Loucy (cell line): ENCODE measurements around the gene ZNF316.

Experiments
- H2AFZ ChIP-seq: fragments of 200-600 bp; sonication (generic); 2 replicates; pipeline ENCODE4 v1.6.0; 2016; ENCODE audit warnings: antibody characterized with exemption, mild to moderate bottlenecking, low read length, moderate library complexity
- H3F3A ChIP-seq: fragments of 200-600 bp; 2 replicates; pipeline ENCODE4 v1.6.0; 2016; ENCODE audit warnings: antibody characterized with exemption, low read depth, mild to moderate bottlenecking
- H3K27me3 ChIP-seq: fragments of 200-600 bp; sonication (generic); 2 replicates; pipeline ENCODE4 v1.6.1; 2014; ENCODE audit warnings: low read length, mild to moderate bottlenecking; ENCODE audit not compliant: insufficient read depth, poor library complexity, severe bottlenecking
- H3K36me3 ChIP-seq: fragments of 200-600 bp; sonication (generic); 2 replicates; pipeline ENCODE4 v1.6.1; 2016; ENCODE audit warnings: low read length; ENCODE audit not compliant: insufficient read depth
- H3K4me1 ChIP-seq: fragments of 200-600 bp; sonication (generic); 2 replicates; pipeline ENCODE4 v1.5.1; 2014; ENCODE audit warnings: low read length, mild to moderate bottlenecking; ENCODE audit not compliant: insufficient read depth, poor library complexity, severe bottlenecking
- H3K4me2 ChIP-seq: fragments of 200-600 bp; sonication (generic); 2 replicates; pipeline ENCODE4 v1.6.0; 2014; ENCODE audit warnings: antibody characterized with exemption, low read length, low read depth, mild to moderate bottlenecking; ENCODE audit not compliant: poor library complexity, severe bottlenecking
- H3K4me3 ChIP-seq: fragments of 200-600 bp; sonication (generic); 2 replicates; pipeline ENCODE4 v1.5.1; 2014; ENCODE audit warnings: low read length, mild to moderate bottlenecking, mixed read lengths; ENCODE audit not compliant: poor library complexity, severe bottlenecking
- H3K79me2 ChIP-seq: fragments of 200-600 bp; sonication (generic); 2 replicates; pipeline ENCODE4 v1.6.1; 2014; ENCODE audit warnings: low read length; ENCODE audit not compliant: insufficient read depth
- H3K9ac ChIP-seq: fragments of 200-600 bp; sonication (generic); 2 replicates; pipeline ENCODE4 v1.6.0; 2014; ENCODE audit warnings: mild to moderate bottlenecking, low read depth, low read length, moderate library complexity; ENCODE audit not compliant: poor library complexity, severe bottlenecking
- H3K9me2 ChIP-seq: fragments of 200-600 bp; sonication (generic); replicated peaks from 2 replicates; pipeline ENCODE4 v1.6.1; 2016; ENCODE audit warnings: low read depth, low read length, mixed read lengths
- H3K9me3 ChIP-seq: fragments of 200-600 bp; sonication (generic); 2 replicates; pipeline ENCODE4 v1.6.1; 2014; ENCODE audit warnings: mild to moderate bottlenecking, antibody characterized with exemption, low read length, low read depth; ENCODE audit not compliant: insufficient read depth
- H4K20me1 ChIP-seq: fragments of 200-600 bp; sonication (generic); 2 replicates; pipeline ENCODE4 v1.6.0; 2014; ENCODE audit warnings: antibody characterized with exemption, low read length, mild to moderate bottlenecking; ENCODE audit not compliant: insufficient read depth, poor library complexity, severe bottlenecking
- CTCF ChIP-seq: fragments of 200-600 bp; sonication (generic); conservative IDR thresholded peaks from 2 replicates; pipeline ENCODE4 v1.5.1; 2014; ENCODE audit warnings: mild to moderate bottlenecking, antibody characterized with exemption, low read length
- EZH2phosphoT487 ChIP-seq: fragments of 200-600 bp; IDR thresholded peaks from 2 replicates; pipeline ENCODE4 v1.6.1; 2018; ENCODE audit warnings: antibody characterized with exemption, mild to moderate bottlenecking, moderate library complexity, borderline replicate concordance

Gene ZNF316

GRCh38 chr7:6675807-6676405 lies 38.8 kb downstream of the ZNF316 start:
- Histone ChIP-seq H3F3A (no peaks in the 10 kb centered on the region), H2AFZ (no peak overlapping the region), H3K4me2 (no peak overlapping the region), H3K27me3 (no peaks in the 10 kb centered on the region), H3K79me2 (no peaks in the 10 kb centered on the region), H3K9me2 (no peaks in the 10 kb centered on the region), H3K9me3 (peaks cover 31% of the 10 kb centered on the region; the same call in 1 of the 2 replicates), H3K4me3 (no peak overlapping the region), H3K4me1 (no peaks in the 10 kb centered on the region), H4K20me1 (no peaks in the 10 kb centered on the region), H3K9ac (no peak overlapping the region), H3K36me3 (no peaks in the 10 kb centered on the region)
- TF ChIP-seq CTCF (no peak), EZH2phosphoT487 (no peak)

DNA sequence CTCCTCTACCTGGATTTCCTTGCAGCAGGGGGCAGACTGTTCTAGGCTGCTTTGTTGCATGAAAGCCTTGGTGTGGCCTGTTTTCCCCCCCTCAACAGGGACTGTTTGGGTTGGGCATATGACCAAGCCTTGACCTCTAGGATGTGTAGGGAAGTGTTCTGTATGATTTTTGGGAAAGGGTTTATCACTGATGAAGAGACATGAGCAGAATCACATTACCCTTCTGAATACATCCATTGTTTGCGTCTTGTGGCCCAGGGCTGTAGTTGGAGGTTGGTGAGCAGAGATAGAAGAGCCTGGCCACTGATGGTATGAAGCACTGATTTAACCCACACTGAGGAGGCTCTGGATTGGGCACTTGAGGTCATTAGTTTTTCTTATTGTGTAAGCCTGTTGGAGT lies 43.0 kb downstream of the ZNF316 start:
- Histone ChIP-seq H3K36me3 (no peaks in the 10 kb centered on the region), H3K79me2 (no peaks in the 10 kb centered on the region), H3K4me3 (no peak overlapping the region), H3K4me2 (no peak overlapping the region), H3K9ac (no peak overlapping the region), H3K27me3 (no peaks in the 10 kb centered on the region), H2AFZ (no peak overlapping the region), H4K20me1 (no peaks in the 10 kb centered on the region), H3K9me2 (no peaks in the 10 kb centered on the region), H3K9me3 (peaks cover 20% of the 10 kb centered on the region), H3F3A (no peaks in the 10 kb centered on the region), H3K4me1 (no peaks in the 10 kb centered on the region)
- TF ChIP-seq CTCF, result no peak
- no peak for TF ChIP-seq EZH2phosphoT487

DNA sequence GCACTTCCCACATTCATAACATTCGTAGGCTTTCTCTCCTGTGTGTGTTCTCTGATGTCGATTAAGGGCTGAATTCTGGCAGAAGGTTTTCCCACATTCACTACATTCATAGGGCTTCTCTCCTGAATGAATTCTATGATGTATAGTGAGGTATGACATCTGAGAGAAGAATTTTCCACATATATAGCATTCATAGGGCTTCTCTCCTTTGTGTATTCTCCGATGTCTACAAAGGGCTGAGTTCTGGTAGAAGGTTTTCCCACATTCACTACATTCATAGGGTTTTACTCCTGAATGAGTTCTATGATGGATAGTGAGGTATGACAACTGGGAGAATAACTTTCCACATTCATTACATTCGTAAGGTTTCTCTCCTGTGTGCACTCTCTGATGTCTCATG lies 54.0 kb downstream of the ZNF316 start:
- Histone ChIP-seq H3K9ac (no peak overlapping the region), H3K9me3 (peaks cover 75% of the 10 kb centered on the region), H3K4me2 (no peak overlapping the region), H3F3A (no peaks in the 10 kb centered on the region), H3K9me2 (no peaks in the 10 kb centered on the region), H3K4me3 (no peak overlapping the region), H4K20me1 (no peaks in the 10 kb centered on the region), H3K79me2 (no peaks in the 10 kb centered on the region), H3K27me3 (peaks cover 17% of the 10 kb centered on the region), H2AFZ (no peak overlapping the region), H3K4me1 (no peaks in the 10 kb centered on the region), H3K36me3 (peaks cover 91% of the 10 kb centered on the region)
- TF ChIP-seq CTCF (no peak), EZH2phosphoT487 (no peak)
